GM19395 (cell line): ENCODE results near the gene AHSA1.

ENCODE experiments used
- ATAC-seq: cut with Tn5 transposase; IDR thresholded peaks from one replicate; pipeline ENCODE4 v1.9.1; 2021; ENCODE audit warnings: mild to moderate bottlenecking, moderate library complexity; ENCODE audit not compliant: unreplicated experiment

AHSA1 gene

DNA sequence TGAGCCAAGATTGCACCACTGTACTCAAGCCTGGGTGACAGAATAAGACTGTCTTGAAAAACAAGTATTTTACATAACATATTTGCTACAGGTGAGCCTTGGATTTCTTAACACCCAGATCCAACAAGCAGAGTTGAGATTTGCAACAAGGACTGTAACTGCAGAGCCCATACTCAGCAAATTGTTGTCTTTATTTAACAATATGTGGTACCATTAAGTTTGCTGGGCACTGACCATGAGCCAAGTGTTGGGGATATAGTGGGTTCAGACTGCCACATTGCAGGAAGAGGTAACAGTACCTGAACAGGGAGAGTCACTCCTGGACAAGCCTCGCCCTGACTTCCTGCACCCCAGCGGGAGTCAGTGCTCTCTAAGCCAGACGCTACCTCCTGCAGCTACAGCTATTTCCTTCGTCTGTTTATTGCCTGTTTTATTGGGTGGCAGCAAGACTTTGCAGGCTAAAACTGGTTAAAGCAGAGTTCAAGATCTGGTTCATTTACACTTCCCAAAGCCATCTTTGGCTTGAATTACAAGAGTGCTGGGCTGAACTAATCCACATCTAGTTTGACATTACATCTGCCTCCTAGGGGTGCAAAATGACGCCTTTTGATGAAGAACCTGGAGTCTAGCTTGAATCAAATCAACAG, 12.5 kb downstream of the AHSA1 start:
- ATAC-seq, result no peak

DNA sequence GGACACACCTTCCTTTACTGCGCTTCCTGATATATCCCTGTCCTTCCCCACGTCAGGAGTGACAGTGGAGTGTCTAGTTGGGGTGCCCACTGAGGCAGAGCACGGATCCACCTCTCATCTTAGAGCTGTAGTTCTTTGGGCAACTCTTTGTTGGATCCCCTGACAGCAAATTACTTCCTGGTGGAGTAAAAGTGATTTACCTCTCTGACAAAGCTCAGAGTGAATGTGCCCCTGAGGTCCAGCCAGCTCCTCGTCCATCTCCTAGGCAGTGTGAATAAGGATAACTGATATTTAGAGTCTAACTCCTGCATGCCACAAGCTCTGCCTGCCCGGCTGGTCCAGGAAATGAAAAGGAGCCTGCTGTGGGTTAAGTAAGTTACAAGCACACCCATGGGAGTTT, 16.0 kb downstream of the AHSA1 start:
- no peak for ATAC-seq

DNA sequence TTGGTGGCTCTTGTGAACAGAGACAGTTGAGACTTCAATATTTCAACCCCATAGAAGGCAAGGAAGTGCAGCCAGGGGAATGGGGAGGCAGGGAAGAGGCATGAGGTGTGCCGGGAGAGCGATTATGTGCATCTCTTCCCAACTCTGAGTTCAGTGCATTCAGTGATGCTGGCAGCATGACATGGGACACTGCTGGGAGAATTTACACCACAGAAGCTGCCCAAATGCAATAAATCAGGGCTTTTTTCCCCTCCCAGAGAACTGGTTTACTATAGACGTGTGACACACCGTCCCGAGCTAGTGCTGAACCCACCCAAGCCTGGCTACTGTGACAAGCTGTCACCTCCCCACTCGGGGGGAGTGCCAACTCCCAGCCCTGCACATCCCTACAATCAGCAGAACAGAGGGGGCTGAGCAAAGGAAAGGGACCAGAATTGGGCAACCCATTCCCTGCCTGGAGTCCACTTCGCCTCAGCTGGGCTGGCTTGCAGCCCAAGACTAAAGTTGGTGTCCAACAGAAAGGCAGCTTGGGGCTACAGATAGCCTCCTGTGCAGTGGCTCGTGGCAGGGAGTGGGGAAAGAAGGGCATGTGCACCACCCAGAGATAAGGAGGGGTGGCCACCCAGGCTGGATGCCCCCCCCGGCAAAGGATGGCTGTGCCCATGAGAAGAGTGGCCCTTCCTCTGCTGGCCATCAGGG, 16.7 kb downstream of the AHSA1 start:
- no peak for ATAC-seq

GRCh38 chr14:77475432-77476115, 17.7 kb downstream of the AHSA1 start:
- no peak for ATAC-seq

DNA sequence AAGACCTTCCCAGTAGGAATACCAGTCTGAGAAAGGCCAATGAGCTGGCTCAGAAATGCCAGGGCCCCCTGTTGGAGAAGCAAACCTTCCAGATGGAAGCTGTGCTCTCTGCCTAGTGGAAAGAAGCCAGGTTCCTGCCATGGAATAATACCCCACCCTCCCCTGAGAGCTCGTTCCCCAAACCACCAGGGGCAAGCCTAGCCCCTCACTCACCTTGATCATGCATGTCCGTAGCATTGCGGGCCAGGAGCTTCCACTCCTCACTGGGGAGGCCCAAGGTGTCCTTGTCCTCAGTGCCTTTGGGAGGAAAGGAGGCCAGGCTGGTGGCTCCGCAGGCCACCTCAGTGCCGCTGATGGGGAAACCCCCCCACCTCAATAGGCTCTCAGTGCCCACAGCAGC, 20.1 kb downstream of the AHSA1 start:
- ATAC-seq, result no peak

DNA sequence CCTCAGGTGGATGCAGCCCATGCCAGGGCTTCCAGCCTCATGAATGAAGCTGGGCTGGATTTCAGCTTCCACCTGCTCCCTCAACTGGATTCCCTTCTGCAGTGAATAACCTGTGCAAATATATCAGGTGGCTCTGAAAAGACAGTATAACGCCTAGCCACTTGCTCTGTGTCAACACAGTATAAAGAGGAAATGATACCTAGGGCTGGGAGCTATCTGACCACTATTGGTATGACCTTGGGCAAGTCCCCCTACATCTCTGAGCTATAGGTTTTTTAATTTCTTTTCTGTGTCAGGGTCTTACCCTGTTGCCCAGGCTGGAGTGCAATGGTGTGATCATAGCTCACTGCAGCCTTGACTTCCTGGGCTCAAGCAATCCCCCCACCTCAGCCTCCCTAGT, 20.9 kb downstream of the AHSA1 start:
- ATAC-seq, result peak; percentile 95

- no peak for ATAC-seq
These were observed 24.5 kb downstream of the AHSA1 start for GRCh38 chr14:77482422-77482821.

DNA sequence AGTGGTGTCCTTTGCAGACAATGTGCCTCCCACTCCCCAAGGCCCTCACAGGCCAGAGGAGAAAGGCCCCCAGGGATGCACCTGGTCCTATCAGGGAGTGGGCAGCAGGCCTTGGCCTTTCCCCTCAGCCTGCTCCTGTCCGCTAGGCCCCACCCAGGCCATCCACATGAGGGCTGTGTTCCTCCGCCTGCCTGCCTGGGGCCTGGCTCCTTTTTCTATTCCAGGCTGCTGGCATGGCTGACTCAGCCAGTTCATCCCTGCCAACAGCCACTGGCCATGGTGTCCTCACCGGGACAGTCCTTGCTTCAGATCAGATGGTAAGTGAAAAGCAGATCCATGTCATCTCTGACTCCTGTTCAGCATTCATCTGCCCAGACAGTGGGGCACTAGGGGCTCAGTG, 27.4 kb downstream of the AHSA1 start:
- ATAC-seq, result no peak

- ATAC-seq, result no peak
These were observed 28.2 kb downstream of the AHSA1 start for GRCh38 chr14:77485901-77486678.

GRCh38 chr14:77488558-77488957, 30.7 kb downstream of the AHSA1 start:
- no peak for ATAC-seq

DNA sequence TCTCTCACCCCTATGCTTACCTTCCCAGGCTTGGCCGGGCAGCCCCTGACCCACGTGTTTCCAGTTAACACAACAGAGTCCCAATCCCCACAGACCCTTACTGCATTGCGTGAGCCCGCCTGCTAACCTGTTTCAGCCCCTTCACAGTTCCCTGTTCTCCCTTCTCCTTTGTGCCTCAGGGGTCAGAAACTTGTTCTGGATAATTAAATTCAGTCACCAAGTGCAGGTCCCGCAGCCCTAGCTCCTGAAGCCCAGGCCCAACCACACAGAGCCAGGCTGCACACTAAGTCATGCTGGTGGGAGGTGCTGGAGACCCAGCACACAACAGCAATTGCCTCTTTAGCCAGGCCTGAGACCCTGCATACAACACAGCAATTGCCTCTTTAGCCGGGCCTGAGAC, 31.1 kb downstream of the AHSA1 start:
- no peak for ATAC-seq

DNA sequence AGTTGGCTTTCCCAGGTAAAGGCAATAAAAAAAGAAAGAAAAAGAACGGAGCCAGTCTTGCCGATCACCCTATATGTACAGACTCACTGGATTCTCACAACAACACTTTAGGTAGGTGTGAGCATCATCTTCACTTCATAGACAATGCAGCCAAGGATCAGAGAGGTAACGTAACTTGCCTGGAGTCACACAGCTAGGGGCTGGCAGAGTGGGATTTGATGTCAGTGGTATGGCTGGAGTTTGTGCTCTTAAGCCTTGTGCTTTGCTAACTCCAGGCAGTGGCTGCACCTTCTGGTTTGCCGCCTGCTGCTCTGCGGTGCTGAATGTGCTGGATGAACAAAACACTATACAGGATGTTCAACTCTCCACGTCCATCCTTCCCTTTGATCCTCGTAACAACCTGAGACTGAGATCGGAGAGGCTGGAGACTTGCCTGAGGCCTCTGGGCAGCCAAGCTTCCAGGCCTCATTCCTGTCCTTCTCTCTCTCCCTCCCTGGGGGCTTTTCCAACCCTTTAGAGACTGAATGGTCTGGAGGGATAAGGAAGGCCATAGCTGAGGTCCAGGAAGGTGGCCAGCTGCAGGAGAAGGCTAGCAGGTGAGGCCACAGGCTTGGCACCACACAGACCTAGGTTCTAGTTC, 32.6 kb downstream of the AHSA1 start:
- no peak for ATAC-seq

GRCh38 chr14:77491056-77491455, 33.2 kb downstream of the AHSA1 start:
- ATAC-seq, result no peak

DNA sequence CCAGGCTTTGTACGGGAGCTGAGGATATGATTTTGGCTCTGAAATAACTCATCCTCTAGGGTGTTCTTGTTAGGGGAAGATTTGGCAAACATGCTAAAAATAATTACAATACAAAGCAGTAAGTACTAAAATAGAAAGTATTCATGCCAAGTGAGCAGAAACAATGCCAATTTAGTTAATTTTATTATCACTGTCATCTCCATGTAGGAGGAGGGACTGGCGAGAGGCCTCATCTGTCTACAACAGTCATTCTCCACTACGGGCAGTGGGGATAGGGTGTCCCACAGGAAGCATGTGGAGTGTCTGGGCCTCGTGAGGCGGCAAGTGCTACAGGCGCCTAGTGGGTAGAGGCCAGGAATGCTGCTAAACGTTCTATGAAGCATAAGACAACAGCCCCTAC, 37.4 kb downstream of the AHSA1 start:
- no peak for ATAC-seq

DNA sequence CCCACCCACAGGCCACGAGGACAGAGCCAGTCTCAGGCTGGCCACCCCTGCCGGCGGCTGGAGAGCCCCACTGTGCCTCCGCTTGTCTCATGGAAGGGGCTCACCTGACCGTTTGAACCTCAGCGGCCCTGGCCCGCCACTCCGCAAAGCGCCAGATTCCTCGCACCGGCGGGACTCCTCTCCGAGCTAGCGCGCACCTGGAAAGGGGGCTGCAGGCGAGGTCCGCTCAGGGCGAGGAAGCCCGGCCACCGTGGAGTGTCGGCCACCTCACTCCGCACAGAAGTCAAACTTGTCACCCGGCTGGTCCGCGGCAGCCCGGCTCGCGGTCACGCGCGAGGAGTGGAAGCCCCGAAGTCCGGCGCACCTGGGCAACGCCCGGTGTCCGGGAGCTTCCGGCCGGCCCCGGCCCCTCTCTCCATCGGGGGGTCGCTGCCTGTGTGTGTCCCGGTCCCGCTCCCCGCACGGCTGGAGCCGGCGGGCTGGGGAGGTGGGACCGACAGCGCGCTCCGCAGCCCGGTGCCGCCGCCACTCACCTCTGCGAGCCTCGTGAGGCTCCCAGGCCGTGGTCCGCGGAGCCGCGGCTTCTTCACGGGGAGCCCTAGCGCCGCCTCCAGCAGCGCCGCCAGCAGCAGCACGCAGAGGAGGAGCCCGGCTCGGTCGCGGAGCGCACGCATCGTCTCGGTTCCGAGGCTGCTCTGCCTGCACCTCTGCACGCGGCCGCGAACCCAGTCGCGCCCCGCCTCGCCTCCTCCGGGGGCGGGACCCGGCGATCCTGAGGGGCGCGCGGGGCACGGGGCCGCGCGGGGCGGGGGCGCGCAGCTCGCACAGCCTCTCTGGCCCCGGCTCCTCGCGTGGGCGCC, 40.5 kb downstream of the AHSA1 start, which contains the start of gene ISM2:
ISM2 (minus strand) TSS at position 697 of the 860 bp plus-strand sequence; CDS start at position 674, 23 bp downstream.
- peak; percentile 75 for ATAC-seq

DNA sequence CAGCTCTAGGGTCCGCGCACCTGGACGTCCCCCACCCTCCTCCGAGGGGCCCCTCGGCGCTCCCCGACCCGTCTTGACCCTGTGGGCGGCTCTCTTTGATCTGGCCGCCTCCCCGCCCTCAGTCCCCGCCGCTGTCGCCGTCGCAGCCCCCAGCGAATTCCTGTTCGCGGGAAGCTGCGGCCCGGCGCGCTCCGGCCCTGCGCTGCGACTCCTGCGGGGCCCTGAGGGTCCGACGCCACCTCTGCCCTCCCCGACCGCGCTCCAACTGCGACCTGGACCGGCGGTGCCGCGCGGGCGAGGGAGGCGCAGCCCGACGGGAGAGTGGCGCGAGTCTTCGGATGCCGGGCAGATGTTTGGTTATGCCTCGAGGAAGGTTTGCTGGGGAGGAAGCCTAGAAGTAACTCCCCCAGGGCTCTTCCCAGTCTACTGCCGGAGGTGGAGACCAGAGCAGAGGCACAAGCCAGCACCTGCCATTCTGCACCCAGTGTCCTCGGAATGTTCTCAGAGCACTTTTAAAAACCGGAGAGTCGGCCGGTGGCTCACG, 41.2 kb downstream of the AHSA1 start:
- ATAC-seq, result peak; percentile 43

GRCh38 chr14:77502109-77502782, 44.4 kb downstream of the AHSA1 start:
- no peak for ATAC-seq

DNA sequence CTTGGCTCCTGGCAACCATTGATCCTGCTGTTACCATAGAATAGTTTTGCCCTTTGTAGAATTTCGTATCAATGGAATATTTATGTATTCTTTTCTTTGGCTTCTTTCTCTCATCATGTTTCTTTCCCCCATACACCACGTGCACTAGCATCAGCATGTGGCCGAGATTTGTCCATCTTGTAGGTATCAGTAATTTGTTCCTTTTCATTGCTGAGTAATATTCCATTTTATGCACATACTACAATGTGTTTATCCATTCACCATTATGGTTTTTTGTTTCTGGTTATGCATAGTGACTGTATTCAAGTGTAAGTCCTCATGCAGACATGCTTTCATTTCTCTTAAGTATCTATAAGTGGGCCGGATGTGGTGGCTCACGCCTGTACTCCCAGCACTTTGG, 45.2 kb downstream of the AHSA1 start:
- no peak for ATAC-seq

- no peak for ATAC-seq
These were observed 47.1 kb downstream of the AHSA1 start for GRCh38 chr14:77505031-77505430.
